OCI-LY3 (cell line): ENCODE data around the gene YWHAE.
"Not testable (repeated sequence)": the region's sequence is repeated elsewhere in the genome, so short reads cannot be mapped to it uniquely, and the experiment has no call there.

Experiments used
- H2AFZ ChIP-seq: fragments of 200-600, 300-600 bp; shearing (Covaris generic); 2 replicates; pipeline ENCODE4 v1.6.0; 2014; ENCODE audit warnings: antibody characterized with exemption, low read depth, low read length
- H3K27ac ChIP-seq: fragments of 200-600, 300-600 bp; sonication (generic); 2 replicates; pipeline ENCODE4 v1.5.1; 2014; ENCODE audit warnings: mild to moderate bottlenecking, low read length, moderate library complexity, mixed read lengths
- H3K27me3 ChIP-seq: fragments of 200-600, 300-600 bp; sonication (generic); 2 replicates; pipeline ENCODE4 v1.6.1; 2014; ENCODE audit warnings: low read depth, low read length, mixed read lengths
- H3K36me3 ChIP-seq: fragments of 200-600, 300-600 bp; sonication (generic); replicated peaks from 2 replicates; pipeline ENCODE3; 2014; ENCODE audit warnings: low read depth, low read length, mixed read lengths
- H3K4me1 ChIP-seq: fragments of 300-600, 200-600 bp; sonication (generic); 2 replicates; pipeline ENCODE4 v1.6.1; 2014; ENCODE audit warnings: low read length, mixed read lengths
- H3K4me2 ChIP-seq: fragments of 200-600, 300-600 bp; sonication (generic); 2 replicates; pipeline ENCODE4 v1.6.1; 2014; ENCODE audit warnings: low read length, mixed read lengths
- H3K4me3 ChIP-seq: fragments of 300-600, 200-600 bp; sonication (generic); 2 replicates; pipeline ENCODE4 v1.5.1; 2014; ENCODE audit warnings: antibody characterized with exemption, mild to moderate bottlenecking, low read length, moderate library complexity
- H3K79me2 ChIP-seq: fragments of 300-600, 200-600 bp; shearing (Covaris generic); 2 replicates; pipeline ENCODE4 v1.6.1; 2014; ENCODE audit warnings: mild to moderate bottlenecking, low read length, mixed read lengths
- H3K9ac ChIP-seq: fragments of 300-600, 200-600 bp; shearing (Covaris generic); 2 replicates; pipeline ENCODE4 v1.6.0; 2014; ENCODE audit warnings: mild to moderate bottlenecking, low read length, moderate library complexity
- H3K9me3 ChIP-seq: fragments of 200-600, 300-600 bp; shearing (Covaris generic); 2 replicates; pipeline ENCODE4 v1.6.1; 2014; ENCODE audit warnings: low read length, mixed read lengths; ENCODE audit not compliant: insufficient read depth
- H4K20me1 ChIP-seq: fragments of 200-600, 300-600 bp; sonication (generic); 2 replicates; pipeline ENCODE4 v1.6.1; 2016; ENCODE audit warnings: low read length, mixed read lengths; ENCODE audit not compliant: insufficient read depth
- CTCF ChIP-seq: fragments of 200-600, 300-600 bp; sonication (generic); IDR thresholded peaks from 2 replicates; pipeline ENCODE4 v1.5.1; 2014; ENCODE audit warnings: antibody characterized with exemption, low read length, low read depth
- EZH2phosphoT487 ChIP-seq: fragments of 200-600 bp; shearing (Covaris generic); IDR thresholded peaks from 2 replicates; pipeline ENCODE4 v1.6.1; 2018; ENCODE audit warnings: antibody characterized with exemption, mixed run types, low read depth

Gene YWHAE

DNA sequence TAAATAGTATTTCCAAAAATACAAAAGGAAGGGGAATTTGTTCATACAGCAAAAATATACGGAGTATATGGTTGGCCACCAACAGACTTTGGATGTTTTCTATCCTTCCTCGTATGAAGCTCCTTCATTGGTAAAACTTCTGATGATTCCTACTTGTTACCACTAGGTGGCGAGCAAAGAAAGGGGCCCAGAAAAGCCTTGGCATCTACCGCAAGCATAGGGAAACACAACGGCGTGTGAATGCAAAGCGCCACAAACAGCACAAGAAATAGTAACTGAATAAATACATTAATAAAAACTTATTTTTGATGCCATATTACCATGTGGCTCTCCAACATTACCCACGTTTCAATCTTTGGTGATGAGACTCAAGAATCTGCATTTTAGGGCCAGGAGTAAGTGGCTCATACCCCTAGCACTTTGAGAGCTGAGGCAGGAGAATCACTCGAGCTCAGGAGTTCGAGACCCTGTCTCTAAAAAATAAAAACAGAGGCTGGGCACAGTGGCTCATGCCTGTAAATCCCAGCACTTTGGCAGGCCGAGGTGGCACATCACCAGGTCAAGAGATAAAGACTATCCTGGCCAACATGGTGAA is 34.5 kb downstream of the YWHAE start:
- Histone ChIP-seq H3K9me3 (no peaks in the 10 kb centered on the region), H4K20me1 (peaks cover 93% of the 10 kb centered on the region), H3K9ac (no peak overlapping the region), H2AFZ (no peak overlapping the region), H3K4me2 (peak overlapping the region; percentile 51), H3K4me1 (peaks cover 39% of the 10 kb centered on the region), H3K27ac (no peak overlapping the region; the same call in 1 of the 2 replicates), H3K27me3 (no peaks in the 10 kb centered on the region), H3K79me2 (peaks cover 100% of the 10 kb centered on the region), H3K4me3 (no peak overlapping the region), H3K36me3 (peaks cover 17% of the 10 kb centered on the region)
- TF ChIP-seq CTCF (peak; percentile 70), EZH2phosphoT487 (no peak)

DNA sequence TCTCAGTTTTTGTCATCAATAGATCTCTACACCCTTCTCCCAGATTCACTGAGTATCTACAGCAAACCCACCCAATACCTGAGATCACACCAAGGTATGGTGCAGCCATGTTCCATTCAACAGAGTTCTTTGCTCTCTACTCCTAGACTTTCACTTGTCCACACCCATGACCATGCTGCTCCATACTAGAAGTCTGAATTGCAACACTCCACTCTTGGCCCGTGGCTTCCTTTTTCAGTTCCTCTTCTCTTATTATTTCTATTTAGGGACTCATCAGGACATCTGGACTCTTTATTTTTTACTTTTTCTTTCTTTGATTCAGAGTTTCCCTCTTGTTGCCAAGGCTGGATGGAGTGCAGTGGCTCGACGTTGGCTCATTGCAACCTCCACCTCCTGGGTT is 37.1 kb downstream of the YWHAE start:
- Histone ChIP-seq H3K4me3 (peak overlapping the region; percentile 12; the same call in 1 of the 2 replicates), H3K36me3 (peaks cover 25% of the 10 kb centered on the region), H3K79me2 (peaks cover 97% of the 10 kb centered on the region)

GRCh38 chr17:1362065-1362848 is 37.8 kb downstream of the YWHAE start:
- H3K4me1 ChIP-seq, result peaks cover 39% of the 10 kb centered on the region
- H3K79me2 ChIP-seq, result peaks cover 97% of the 10 kb centered on the region
- TF ChIP-seq EZH2phosphoT487, result no peak
- no peaks in the 10 kb centered on the region for H3K9me3 ChIP-seq
- peaks cover 28% of the 10 kb centered on the region for H3K36me3 ChIP-seq
- no peak overlapping the region for H3K9ac ChIP-seq
- H4K20me1 ChIP-seq, result peaks cover 74% of the 10 kb centered on the region
- H3K27me3 ChIP-seq, result no peaks in the 10 kb centered on the region
- no peak overlapping the region for H2AFZ ChIP-seq
- peak overlapping the region; percentile 71 for H3K27ac ChIP-seq
- peak overlapping the region; percentile 12; the same call in 1 of the 2 replicates for H3K4me3 ChIP-seq
- H3K4me2 ChIP-seq, result peak overlapping the region; percentile 47

More for the DNA sequence above, 37.1 kb downstream of the YWHAE start:
- no peak overlapping the region for H2AFZ ChIP-seq
- peaks cover 39% of the 10 kb centered on the region for H3K4me1 ChIP-seq
- peak overlapping the region; percentile 71 for H3K27ac ChIP-seq
- H4K20me1 ChIP-seq, result peaks cover 81% of the 10 kb centered on the region
- H3K27me3 ChIP-seq, result no peaks in the 10 kb centered on the region
- no peak overlapping the region for H3K9ac ChIP-seq
- TF ChIP-seq EZH2phosphoT487, result no peak
- H3K9me3 ChIP-seq, result no peaks in the 10 kb centered on the region
- peak overlapping the region; percentile 47 for H3K4me2 ChIP-seq

DNA sequence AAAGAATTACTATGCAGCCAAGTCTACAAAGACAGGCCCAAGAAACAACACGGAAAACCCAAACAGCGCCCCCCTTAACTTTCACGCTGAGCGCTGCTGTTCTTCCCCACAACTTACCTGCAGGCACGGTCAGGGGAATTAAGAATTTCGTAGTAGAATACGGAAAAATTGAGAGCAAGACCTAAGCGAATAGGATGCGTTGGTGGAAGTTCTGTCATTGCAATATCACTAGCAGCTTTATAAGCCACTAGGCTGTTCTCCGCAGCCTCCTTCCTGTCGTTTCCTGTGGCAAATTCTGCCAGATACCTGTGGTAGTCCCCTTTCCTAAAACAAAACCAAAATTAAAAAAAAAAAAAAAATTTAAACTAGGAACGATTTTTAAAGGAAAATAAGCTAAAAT is 39.0 kb downstream of the YWHAE start:
- peaks cover 94% of the 10 kb centered on the region for H3K79me2 ChIP-seq
- peaks cover 62% of the 10 kb centered on the region for H4K20me1 ChIP-seq
- no peak for TF ChIP-seq CTCF
- no peak for TF ChIP-seq EZH2phosphoT487
- H3K9ac ChIP-seq, result no peak overlapping the region
- no peak overlapping the region for H3K4me2 ChIP-seq
- H3K27ac ChIP-seq, result no peak overlapping the region
- H2AFZ ChIP-seq, result no peak overlapping the region
- no peak overlapping the region for H3K4me3 ChIP-seq
- peaks cover 39% of the 10 kb centered on the region for H3K4me1 ChIP-seq
- H3K36me3 ChIP-seq, result peaks cover 30% of the 10 kb centered on the region
- H3K27me3 ChIP-seq, result no peaks in the 10 kb centered on the region
- no peaks in the 10 kb centered on the region for H3K9me3 ChIP-seq

DNA sequence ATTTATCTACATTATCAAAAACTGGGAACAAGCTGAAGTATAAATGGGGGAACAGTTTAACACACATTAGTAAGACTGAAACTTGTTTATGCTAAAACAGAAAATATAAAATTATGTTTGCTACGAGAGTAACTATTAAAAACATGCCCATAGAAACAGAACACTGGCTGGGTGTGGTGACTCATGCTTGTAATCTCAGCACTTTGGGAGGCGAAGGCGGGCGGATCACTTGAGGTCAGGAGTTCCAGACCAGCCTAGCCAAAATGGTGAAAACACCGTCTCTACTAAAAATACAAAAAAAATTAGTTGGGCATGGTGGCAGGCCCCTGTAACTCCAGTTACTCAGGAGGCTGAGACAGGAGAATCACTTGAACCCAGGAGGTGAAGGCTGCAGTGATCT is 39.7 kb downstream of the YWHAE start:
- H3K9ac ChIP-seq, H3K27ac ChIP-seq, H3K9me3 ChIP-seq, H3K27me3 ChIP-seq, H3K4me3 ChIP-seq, H3K4me2 ChIP-seq, H2AFZ ChIP-seq: not testable (repeated sequence)
- H3K36me3 ChIP-seq, result peaks cover 33% of the 10 kb centered on the region
- peaks cover 34% of the 10 kb centered on the region for H3K4me1 ChIP-seq
- peaks cover 92% of the 10 kb centered on the region for H3K79me2 ChIP-seq
- peaks cover 57% of the 10 kb centered on the region for H4K20me1 ChIP-seq
